IMR-90 (cell line): ENCODE measurements around the gene IL1RAPL1. TPM values are rescaled to one million over a fixed set of nuclear protein-coding genes. Genes with fewer than 3 reads are reported as not detected.

Experiments
- ATAC-seq: fragments of 200-7000 bp; cut with Tn5 transposase; 2 replicates; pipeline ENCODE4 v1.9.1; 2020; ENCODE audit warnings: low read depth, mild to moderate bottlenecking, moderate library complexity
- BruUV-seq: library from RNA; stranded (reverse); fragments of 400-500 nt; replicated peaks from 2 replicates; lab custom pipeline; 2021; lab: Mats Ljungman, UMichigan
- CTCF ChIA-PET: fragments of 300-600 bp; formaldehyde crosslinking; extraction: SDS; loops from one replicate; lab custom pipeline; 2021; ENCODE audit warnings: antibody characterized with exemption; lab: Yijun Ruan, JAX
- POLR2A ChIA-PET: fragments of 300-600 bp; sonication (Branson Sonifier 250); formaldehyde crosslinking; loops from one replicate; lab custom pipeline; 2022; ENCODE audit warnings: antibody characterized with exemption; ENCODE audit not compliant: unreplicated experiment; lab: Charles Lee
- DNase-seq: peaks from one replicate; pipeline ENCODE4 v3.0.0; 2013
- H2AFZ ChIP-seq: replicated peaks from 2 replicates; pipeline ENCODE3; 2013; ENCODE audit warnings: low read length, mild to moderate bottlenecking; ENCODE audit not compliant: poor library complexity
- H2AK5ac ChIP-seq: 2 replicates; pipeline ENCODE4 v1.6.1; 2013; ENCODE audit warnings: low read depth, low read length, inconsistent platforms
- H2AK9ac ChIP-seq: replicated peaks from 2 replicates; pipeline ENCODE3; 2013; ENCODE audit warnings: mild to moderate bottlenecking, low read depth, low read length, moderate library complexity; ENCODE audit not compliant: poor library complexity
- H2BK120ac ChIP-seq: 2 replicates; pipeline ENCODE4 v1.6.1; 2013; ENCODE audit warnings: low read depth, low read length, inconsistent platforms
- H2BK15ac ChIP-seq: 3 replicates; pipeline ENCODE4 v1.6.1; 2013; ENCODE audit warnings: low read depth, low read length, inconsistent platforms
- H2BK20ac ChIP-seq: 2 replicates; pipeline ENCODE4 v1.6.1; 2013; ENCODE audit warnings: low read depth, mild to moderate bottlenecking, inconsistent platforms, low read length, moderate library complexity
- H2BK5ac ChIP-seq: 2 replicates; pipeline ENCODE4 v1.6.1; 2013; ENCODE audit warnings: mild to moderate bottlenecking, low read depth, low read length, inconsistent platforms; ENCODE audit not compliant: poor library complexity, severe bottlenecking
- H3K14ac ChIP-seq: replicated peaks from 2 replicates; pipeline ENCODE4 v1.6.1; 2013; ENCODE audit warnings: low read depth, low read length, inconsistent platforms
- H3K18ac ChIP-seq: 2 replicates; pipeline ENCODE4 v1.6.1; 2013; ENCODE audit warnings: low read depth, low read length, control low read depth
- H3K23ac ChIP-seq: 2 replicates; pipeline ENCODE4 v1.6.1; 2013; ENCODE audit warnings: low read depth, low read length, inconsistent platforms
- H3K27ac ChIP-seq: 2 replicates; pipeline ENCODE4 v1.5.1; 2013; ENCODE audit warnings: mild to moderate bottlenecking, control low read depth, low read length; ENCODE audit not compliant: insufficient read depth
- H3K27me3 ChIP-seq: 2 replicates; pipeline ENCODE4 v1.6.1; 2013; ENCODE audit warnings: low read length; ENCODE audit not compliant: control insufficient read depth, insufficient read depth
- H3K36me3 ChIP-seq: 2 replicates; pipeline ENCODE4 v1.6.1; 2013; ENCODE audit warnings: low read length, mixed read lengths; ENCODE audit not compliant: control insufficient read depth, insufficient read depth
- H3K4ac ChIP-seq: 2 replicates; pipeline ENCODE4 v1.6.1; 2013; ENCODE audit warnings: low read depth, low read length, inconsistent platforms
- H3K4me1 ChIP-seq: 2 replicates; pipeline ENCODE4 v1.6.1; 2013; ENCODE audit warnings: low read length, mixed read lengths; ENCODE audit not compliant: control insufficient read depth, insufficient read depth
- H3K4me2 ChIP-seq: 2 replicates; pipeline ENCODE4 v1.6.1; 2013; ENCODE audit warnings: low read depth, mild to moderate bottlenecking, control low read depth, low read length, moderate library complexity
- H3K4me3 ChIP-seq: 2 replicates; pipeline ENCODE4 v1.5.1; 2013; ENCODE audit warnings: low read depth, mild to moderate bottlenecking, control low read depth, low read length, moderate library complexity; ENCODE audit not compliant: insufficient read depth
- H3K56ac ChIP-seq: 2 replicates; pipeline ENCODE4 v1.6.1; 2013; ENCODE audit warnings: low read length, inconsistent platforms; ENCODE audit not compliant: insufficient read depth; ENCODE audit errors: extremely low read depth
- H3K79me1 ChIP-seq, 2 experiments: 2 replicates each; pipeline ENCODE4 v1.6.1; 2013; ENCODE audit warnings: low read length in 2 of 2, inconsistent platforms in 1 of 2, low read depth in 1 of 2
- H3K9ac ChIP-seq: 2 replicates; pipeline ENCODE4 v1.6.1; 2013; ENCODE audit warnings: low read depth, low read length, control low read depth
- H3K9me1 ChIP-seq: 2 replicates; pipeline ENCODE4 v1.6.1; 2013; ENCODE audit warnings: low read length, inconsistent platforms; ENCODE audit not compliant: insufficient read depth
- H3K9me3 ChIP-seq: 2 replicates; pipeline ENCODE4 v1.6.1; 2013; ENCODE audit warnings: low read length; ENCODE audit not compliant: control insufficient read depth, insufficient read depth
- H4K20me1 ChIP-seq: 2 replicates; pipeline ENCODE4 v1.6.1; 2013; ENCODE audit warnings: low read length, inconsistent platforms; ENCODE audit not compliant: insufficient read depth
- H4K5ac ChIP-seq: 2 replicates; pipeline ENCODE4 v1.6.1; 2013; ENCODE audit warnings: mild to moderate bottlenecking, low read depth, low read length, control low read depth
- H4K8ac ChIP-seq, 2 experiments: 2 replicates each; pipeline ENCODE4 v1.6.1; 2013; ENCODE audit warnings: low read depth in 2 of 2, low read length in 2 of 2, control low read depth in 1 of 2, inconsistent platforms in 1 of 2
- H4K91ac ChIP-seq: 2 replicates; pipeline ENCODE4 v1.6.1; 2013; ENCODE audit warnings: low read depth, low read length, inconsistent platforms; ENCODE audit not compliant: insufficient read depth
- CEBPB ChIP-seq: IDR thresholded peaks from 2 replicates; pipeline ENCODE4 v1.6.1; 2012; ENCODE audit warnings: low read depth, low read length, improper control_type of control experiment
- CHD1 ChIP-seq: IDR thresholded peaks from 2 replicates; pipeline ENCODE4 v1.6.1; 2012; ENCODE audit warnings: low read depth, low read length, improper control_type of control experiment
- ELK1 ChIP-seq: fragments of 150-350 bp; IDR thresholded peaks from 2 replicates; pipeline ENCODE4 v1.6.1; 2016; ENCODE audit warnings: low read depth, mild to moderate bottlenecking, low read length, moderate library complexity, borderline replicate concordance
- FOS ChIP-seq: fragments of 150-350 bp; IDR thresholded peaks from 2 replicates; pipeline ENCODE4 v1.6.1; 2016; ENCODE audit warnings: low read depth, low read length
- MAFK ChIP-seq: IDR thresholded peaks from 2 replicates; pipeline ENCODE4 v1.6.1; 2012; ENCODE audit warnings: low read depth, low read length, improper control_type of control experiment
- MAZ ChIP-seq: IDR thresholded peaks from 2 replicates; pipeline ENCODE4 v1.6.1; 2012; ENCODE audit warnings: low read depth, mild to moderate bottlenecking, low read length, improper control_type of control experiment, moderate library complexity, borderline replicate concordance
- MXI1 ChIP-seq: IDR thresholded peaks from 2 replicates; pipeline ENCODE4 v1.6.1; 2012; ENCODE audit warnings: low read depth, mild to moderate bottlenecking, low read length, moderate library complexity, borderline replicate concordance
- NFE2L2 ChIP-seq: fragments of 150-350 bp; IDR thresholded peaks from 2 replicates; pipeline ENCODE4 v1.6.1; 2016; ENCODE audit warnings: low read depth, mild to moderate bottlenecking, low read length
- POLR2A ChIP-seq: IDR thresholded peaks from 2 replicates; pipeline ENCODE4 v1.6.1; 2012; ENCODE audit warnings: mild to moderate bottlenecking, low read depth, low read length
- RCOR1 ChIP-seq: IDR thresholded peaks from 2 replicates; pipeline ENCODE4 v1.6.1; 2012; ENCODE audit warnings: mild to moderate bottlenecking, low read length, improper control_type of control experiment; ENCODE audit not compliant: insufficient replicate concordance
- RFX5 ChIP-seq: IDR thresholded peaks from 2 replicates; pipeline ENCODE4 v1.8.0; 2012; ENCODE audit warnings: low read depth, mild to moderate bottlenecking, low read length, moderate library complexity
- SMC3 ChIP-seq: fragments of 150-350 bp; IDR thresholded peaks from 2 replicates; pipeline ENCODE4 v1.6.1; 2016; ENCODE audit warnings: low read depth, mild to moderate bottlenecking, antibody characterized with exemption, low read length, moderate library complexity
- WGBS, 2 experiments: methylation state at CpG; one replicate each; pipeline versions ENCODE4 v1.1.5 to v1.1.7; 2013; ENCODE audit warnings: missing lambda C conversion rate in 2 of 2; ENCODE audit not compliant: insufficient read length in 1 of 2; ENCODE audit errors: extremely low coverage in 2 of 2; 5-methylcytosine and 5-hydroxymethylcytosine counted together
- dilution Hi-C: fragments of 300-500 bp; cut with HindIII; formaldehyde crosslinking; loops from one replicate; pipeline ENCODE4 v1.14.3; 2018; ENCODE audit warnings: low sequenced_read_pairs; ENCODE audit not compliant: unreplicated experiment
- in situ Hi-C: fragments of 300-500 bp; cut with MboI; formaldehyde crosslinking; loops from 3 replicates; pipeline ENCODE4 v1.14.3; 2019; ENCODE audit warnings: low sequenced_read_pairs, inconsistent platforms, mixed read lengths
- intact Hi-C: fragments of 100-400 bp; cut with micrococcal nuclease; formaldehyde crosslinking; loops from 2 replicates; pipeline ENCODE4 v1.10.0; 2022
- polyA plus RNA-seq, 3 experiments: library from polyadenylated mRNA; depleted of rRNA; stranded (reverse); fragments of >200 nt; gene quantifications; 2 replicates each; pipeline ENCODE4 v1.2.3, GENCODE V29; 2012; ENCODE audit warnings: low replicate concordance in 1 of 3
- total RNA-seq: library from RNA; depleted of rRNA; stranded (reverse); fragments of >200 nt; gene quantifications from 2 replicates; pipeline ENCODE4 v1.2.3, GENCODE V29; 2012
- TF ChIP-seq, protein P1 (sequence below): conservative IDR thresholded peaks from 2 replicates; pipeline ENCODE4 v1.5.1; 2012; ENCODE audit warnings: mild to moderate bottlenecking, low read depth, low read length, improper control_type of control experiment

Gene IL1RAPL1
- total and polyA plus RNA-seq, 2 of the 4 experiments (the other 2 are of a cell fraction): 1.5 to 9.0 TPM

- no peak overlapping the region for H3K4me3 ChIP-seq
- in situ Hi-C loops (no loop called here), dilution Hi-C loops (no loop called here), intact Hi-C loops (no loop called here)
- H2BK120ac ChIP-seq: no peak overlapping the region
- ChIA-PET CTCF (interaction anchor here (0.6 kb wide), 1 partner anchor 31 kb away, joined by 3 read pairs; no protein-coding TSS in a partner anchor), POLR2A (no interaction called here)
- no peak overlapping the region for H2AK5ac ChIP-seq
- no peak overlapping the region for H2BK15ac ChIP-seq
- no CpG with 5 or more reads among the region's 1 CpG for WGBS, 2 experiments
- H3K18ac ChIP-seq: no peak overlapping the region
- ATAC-seq (no peak), DNase-seq (no peak)
- H3K79me1 ChIP-seq: no peaks in the 10 kb centered on the region
- H4K8ac ChIP-seq: no peak overlapping the region
- H3K9me1 ChIP-seq: no peaks in the 10 kb centered on the region
- TF ChIP-seq SMC3: no peak
- TF ChIP-seq NFE2L2: no peak
- no peak for TF ChIP-seq FOS
- no peak for TF ChIP-seq MXI1
- TF ChIP-seq RCOR1: no peak
- TF ChIP-seq CEBPB: no peak
- TF ChIP-seq MAFK: no peak
- TF ChIP-seq ELK1: no peak
- TF ChIP-seq, protein P1, sequence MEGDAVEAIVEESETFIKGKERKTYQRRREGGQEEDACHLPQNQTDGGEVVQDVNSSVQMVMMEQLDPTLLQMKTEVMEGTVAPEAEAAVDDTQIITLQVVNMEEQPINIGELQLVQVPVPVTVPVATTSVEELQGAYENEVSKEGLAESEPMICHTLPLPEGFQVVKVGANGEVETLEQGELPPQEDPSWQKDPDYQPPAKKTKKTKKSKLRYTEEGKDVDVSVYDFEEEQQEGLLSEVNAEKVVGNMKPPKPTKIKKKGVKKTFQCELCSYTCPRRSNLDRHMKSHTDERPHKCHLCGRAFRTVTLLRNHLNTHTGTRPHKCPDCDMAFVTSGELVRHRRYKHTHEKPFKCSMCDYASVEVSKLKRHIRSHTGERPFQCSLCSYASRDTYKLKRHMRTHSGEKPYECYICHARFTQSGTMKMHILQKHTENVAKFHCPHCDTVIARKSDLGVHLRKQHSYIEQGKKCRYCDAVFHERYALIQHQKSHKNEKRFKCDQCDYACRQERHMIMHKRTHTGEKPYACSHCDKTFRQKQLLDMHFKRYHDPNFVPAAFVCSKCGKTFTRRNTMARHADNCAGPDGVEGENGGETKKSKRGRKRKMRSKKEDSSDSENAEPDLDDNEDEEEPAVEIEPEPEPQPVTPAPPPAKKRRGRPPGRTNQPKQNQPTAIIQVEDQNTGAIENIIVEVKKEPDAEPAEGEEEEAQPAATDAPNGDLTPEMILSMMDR: no peak
- TF ChIP-seq POLR2A: no peak
- TF ChIP-seq CHD1: no peak
- TF ChIP-seq RFX5: no peak
- no peak for TF ChIP-seq MAZ
- H3K36me3 ChIP-seq: no peaks in the 10 kb centered on the region
- BruUV-seq: no TSS peak
- H3K9me3 ChIP-seq: no peaks in the 10 kb centered on the region
- H3K27me3 ChIP-seq: no peaks in the 10 kb centered on the region
- H3K4ac ChIP-seq: no peak overlapping the region
- no peaks in the 10 kb centered on the region for H4K20me1 ChIP-seq
- no peaks in the 10 kb centered on the region for H3K4me1 ChIP-seq
- H3K23ac ChIP-seq: no peak overlapping the region
- no peak overlapping the region for H3K56ac ChIP-seq
- H4K91ac ChIP-seq: no peak overlapping the region
- H4K5ac ChIP-seq: no peak overlapping the region
- H2BK5ac ChIP-seq: no peak overlapping the region
- no peak overlapping the region for H2AFZ ChIP-seq
- H3K9ac ChIP-seq: no peak overlapping the region
- H3K14ac ChIP-seq: no peak overlapping the region
- H3K4me2 ChIP-seq: no peak overlapping the region
- H2AK9ac ChIP-seq: no peak overlapping the region
- H3K27ac ChIP-seq: no peak overlapping the region
- H2BK20ac ChIP-seq: no peak overlapping the region
These were observed 26.3 kb downstream of the IL1RAPL1 start for GRCh38 chrX:28613558-28613957.
